Lower lobe of right lung (tissue), 2 donors: ENCODE data around the gene ITGAD. TPM values are rescaled to one million over a fixed set of nuclear protein-coding genes. Genes with fewer than 3 reads are reported as not detected.
A peak's percentile ranks its signal among the peaks of the same experiment; 100 is the strongest.

ENCODE experiments used
- ATAC-seq, 2 donors: fragments of 200-7000 bp; cut with Tn5 transposase; one replicate each; pipeline ENCODE4 v1.9.1; 2020 to 2022; ENCODE audit warnings: mild to moderate bottlenecking in 2 of 2, moderate library complexity in 2 of 2
- DNase-seq: peaks from one replicate; pipeline ENCODE4 v3.0.0-alpha.2; 2020
- H3K27ac ChIP-seq: fragments of 200-600 bp; one replicate; pipeline ENCODE4 v1.8.0; 2022
- H3K27me3 ChIP-seq: fragments of 200-600 bp; one replicate; pipeline ENCODE4 v1.8.0; 2022; ENCODE audit warnings: low read depth
- H3K36me3 ChIP-seq: fragments of 200-600 bp; one replicate; pipeline ENCODE4 v1.8.0; 2022; ENCODE audit warnings: mild to moderate bottlenecking
- H3K4me1 ChIP-seq: fragments of 200-600 bp; one replicate; pipeline ENCODE4 v1.8.0; 2022
- H3K4me3 ChIP-seq: fragments of 200-600 bp; one replicate; pipeline ENCODE4 v1.8.0; 2022; ENCODE audit warnings: mild to moderate bottlenecking
- H3K9me3 ChIP-seq: fragments of 200-600 bp; one replicate; pipeline ENCODE4 v1.8.0; 2022
- CTCF ChIP-seq: fragments of 200-600 bp; IDR thresholded peaks from one replicate; pipeline ENCODE4 v1.8.0; 2022; ENCODE audit warnings: antibody characterized with exemption, mild to moderate bottlenecking
- intact Hi-C: fragments of 100-400 bp; cut with DNase I; formaldehyde crosslinking; loops from one replicate; pipeline ENCODE4 v1.11.0; 2022
- total RNA-seq: library from RNA; stranded (reverse); fragmentation: NEBNext Ultra II Directional; extraction: Animal tissue kit (Norgen Biotek cat#: 25700); gene quantifications from one replicate; pipeline ENCODE4 v1.2.1, GENCODE V29; 2021
- donor health status: DM: no; HTN: yes; CAD: no; lungs with severe emphysema.

Gene ITGAD
- total RNA-seq, 1 donor from 2014 or later, result 0.62 TPM

GRCh38 chr16:31388535-31388934 is 4.6 kb upstream of the ITGAD start:
- H3K36me3 ChIP-seq, result no peaks in the 10 kb centered on the region
- no peaks in the 10 kb centered on the region for H3K9me3 ChIP-seq
- TF ChIP-seq CTCF, result no peak
- H3K4me3 ChIP-seq, result no peak overlapping the region
- ATAC-seq (no peak), DNase-seq (no peak)
- no peaks in the 10 kb centered on the region for H3K4me1 ChIP-seq
- H3K27me3 ChIP-seq, result peaks cover 4% of the 10 kb centered on the region
- intact Hi-C loops, result no loop called here
- no peak overlapping the region for H3K27ac ChIP-seq

- no peaks in the 10 kb centered on the region for H3K9me3 ChIP-seq
- H3K4me1 ChIP-seq, result no peaks in the 10 kb centered on the region
- ATAC-seq (no peak), DNase-seq (no peak)
- intact Hi-C loops, result no loop called here
- H3K27me3 ChIP-seq, result peaks cover 10% of the 10 kb centered on the region
- no peak overlapping the region for H3K27ac ChIP-seq
- no peaks in the 10 kb centered on the region for H3K36me3 ChIP-seq
- no peak for TF ChIP-seq CTCF
- H3K4me3 ChIP-seq, result no peak overlapping the region
These were observed 2.6 kb upstream of the ITGAD start for GRCh38 chr16:31390504-31391041.

- H3K27ac ChIP-seq, result no peak overlapping the region
- H3K9me3 ChIP-seq, result no peaks in the 10 kb centered on the region
- no peak overlapping the region for H3K4me3 ChIP-seq
- H3K4me1 ChIP-seq, result no peaks in the 10 kb centered on the region
- peaks cover 6% of the 10 kb centered on the region for H3K27me3 ChIP-seq
- TF ChIP-seq CTCF, result no peak
- peak; percentile 62 for DNase-seq
- H3K36me3 ChIP-seq, result no peaks in the 10 kb centered on the region
- intact Hi-C loops, result no loop called here
- peak in 1 of 2 donors; percentile 23 for ATAC-seq
These were observed 2.5 kb downstream of the ITGAD start for GRCh38 chr16:31395647-31396046.

GRCh38 chr16:31397096-31397660 is 4.0 kb downstream of the ITGAD start:
- Histone ChIP-seq H3K27me3 (peaks cover 6% of the 10 kb centered on the region), H3K36me3 (no peaks in the 10 kb centered on the region), H3K4me3 (no peak overlapping the region), H3K4me1 (no peaks in the 10 kb centered on the region), H3K9me3 (no peaks in the 10 kb centered on the region), H3K27ac (no peak overlapping the region)
- intact Hi-C loops, result no loop called here
- no peak for DNase-seq
- no peak for ATAC-seq
- TF ChIP-seq CTCF, result no peak

DNA sequence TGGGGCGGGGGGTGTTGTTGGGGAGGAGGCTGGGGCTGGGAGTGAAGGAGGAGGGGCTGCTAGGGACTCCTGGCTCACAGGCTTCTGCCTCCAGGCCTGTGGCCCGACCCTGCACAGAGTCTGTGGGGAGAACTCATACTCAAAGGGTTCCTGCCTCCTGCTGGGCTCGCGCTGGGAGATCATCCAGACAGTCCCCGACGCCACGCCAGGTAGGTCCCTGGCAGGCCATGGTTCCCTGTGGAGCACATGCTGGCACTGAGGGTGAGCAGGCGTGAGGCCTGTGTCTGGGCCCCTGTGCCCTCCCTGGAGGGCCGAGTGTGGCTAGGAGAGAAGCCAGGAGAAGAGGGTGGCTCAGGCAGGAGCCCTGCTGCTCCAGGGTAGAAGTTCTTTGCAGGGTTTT is 4.6 kb downstream of the ITGAD start:
- no peaks in the 10 kb centered on the region for H3K4me1 ChIP-seq
- no peak for TF ChIP-seq CTCF
- no peaks in the 10 kb centered on the region for H3K36me3 ChIP-seq
- no peak overlapping the region for H3K27ac ChIP-seq
- intact Hi-C loops, result no loop called here
- H3K4me3 ChIP-seq, result no peak overlapping the region
- no peaks in the 10 kb centered on the region for H3K9me3 ChIP-seq
- no peak for DNase-seq
- peaks cover 6% of the 10 kb centered on the region for H3K27me3 ChIP-seq
- no peak for ATAC-seq
